Neutrophil (primary cell): Measurements from ENCODE around the gene GBE1.

Experiments
- H3K27ac ChIP-seq: fragments of 200-600 bp; sonication (generic); 2 replicates; pipeline ENCODE4 v1.5.1; 2016; ENCODE audit warnings: mild to moderate bottlenecking, moderate library complexity
- H3K27me3 ChIP-seq: fragments of 200-600 bp; sonication (generic); 2 replicates; pipeline ENCODE4 v1.6.0; 2016; ENCODE audit warnings: mild to moderate bottlenecking
- H3K36me3 ChIP-seq: fragments of 200-600 bp; sonication (generic); 2 replicates; pipeline ENCODE4 v1.5.1; 2017
- H3K4me1 ChIP-seq, 2 experiments: fragments of 200-600 bp in 1 of 2; sonication (generic) in 1 of 2; 1 replicate in 1 of 2; 2 replicates in 1 of 2; pipeline versions ENCODE4 v1.5.1 to v1.6.1; 2013 to 2016; ENCODE audit warnings: low read depth in 1 of 2, low read length in 1 of 2, mild to moderate bottlenecking in 1 of 2, moderate library complexity in 1 of 2; ENCODE audit not compliant: control insufficient read depth in 1 of 2, insufficient read depth in 1 of 2
- H3K4me3 ChIP-seq, 2 experiments: fragments of 200-600 bp in 1 of 2; sonication (generic) in 1 of 2; 1 replicate in 1 of 2; 2 replicates in 1 of 2; pipeline ENCODE4 v1.5.1; 2013 to 2016; ENCODE audit warnings: low read depth in 1 of 2, low read length in 1 of 2, mild to moderate bottlenecking in 1 of 2, moderate library complexity in 1 of 2
- H3K9me3 ChIP-seq: fragments of 200-600 bp; sonication (generic); 2 replicates; pipeline ENCODE4 v1.5.1; 2016
- CTCF ChIP-seq: fragments of 200-600 bp; sonication (generic); IDR thresholded peaks from 2 replicates; pipeline ENCODE4 v1.5.1; 2016; ENCODE audit warnings: antibody characterized with exemption

GBE1 gene

DNA sequence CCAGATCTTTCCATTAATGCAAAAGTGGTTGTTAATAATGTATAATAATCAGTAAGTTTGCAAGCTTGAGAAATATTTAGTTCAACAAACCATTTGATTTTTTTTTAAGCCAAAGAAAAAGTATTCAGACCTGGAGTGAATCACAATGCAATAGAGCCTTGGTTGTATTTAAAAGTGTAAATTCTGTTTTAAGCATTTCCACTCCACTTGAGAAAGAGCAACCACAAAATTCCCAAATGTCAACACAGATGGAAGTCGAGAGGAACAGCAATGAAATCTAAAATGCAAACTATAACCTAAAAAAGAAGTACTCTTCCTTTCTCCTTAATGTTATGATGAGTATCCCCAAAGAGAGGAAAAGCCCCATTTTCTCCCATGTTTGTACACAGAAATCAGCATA lies 20.2 kb downstream of the GBE1 start:
- Histone ChIP-seq H3K27ac (no peak overlapping the region), H3K9me3 (no peaks in the 10 kb centered on the region)

DNA sequence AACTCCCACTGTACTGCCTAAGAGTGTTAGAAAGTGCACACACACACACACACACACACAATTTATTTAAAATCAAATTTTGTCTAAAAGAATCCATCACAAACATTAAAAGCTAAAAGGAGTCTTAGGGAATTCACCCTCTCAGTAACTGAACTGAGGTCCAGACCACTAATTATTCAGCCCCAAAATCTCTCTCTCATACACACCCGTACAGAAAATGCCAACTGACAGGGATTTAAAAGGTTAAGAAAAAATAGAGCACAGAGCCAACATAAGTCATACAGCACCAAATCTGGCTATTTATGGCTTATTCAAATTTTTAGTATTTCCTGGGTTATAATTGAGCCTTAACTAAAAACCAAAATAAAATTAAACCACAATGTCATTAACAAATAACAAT lies 20.7 kb downstream of the GBE1 start:
- no peak for TF ChIP-seq CTCF
- Histone ChIP-seq H3K9me3 (no peaks in the 10 kb centered on the region), H3K27me3 (no peaks in the 10 kb centered on the region), H3K4me3 (no peak overlapping the region), H3K36me3 (no peaks in the 10 kb centered on the region), H3K27ac (no peak overlapping the region), H3K4me1 (peaks cover 38 to 48% of the 10 kb centered on the region in 2 experiments)

More for the DNA sequence above, 20.2 kb downstream of the GBE1 start:
- no peak for TF ChIP-seq CTCF
- H3K4me3 ChIP-seq = no peak overlapping the region
- H3K27me3 ChIP-seq = no peaks in the 10 kb centered on the region
- no peaks in the 10 kb centered on the region for H3K36me3 ChIP-seq
- peaks cover 38 to 50% of the 10 kb centered on the region in 2 experiments for H3K4me1 ChIP-seq

GRCh38 chr3:81735334-81735733 lies 26.1 kb downstream of the GBE1 start:
- no peaks in the 10 kb centered on the region for H3K36me3 ChIP-seq
- no peak overlapping the region for H3K4me3 ChIP-seq
- H3K9me3 ChIP-seq = no peaks in the 10 kb centered on the region
- TF ChIP-seq CTCF = no peak
- H3K4me1 ChIP-seq = peaks cover 32 to 41% of the 10 kb centered on the region in 2 experiments
- no peaks in the 10 kb centered on the region for H3K27me3 ChIP-seq
- H3K27ac ChIP-seq = no peak overlapping the region

DNA sequence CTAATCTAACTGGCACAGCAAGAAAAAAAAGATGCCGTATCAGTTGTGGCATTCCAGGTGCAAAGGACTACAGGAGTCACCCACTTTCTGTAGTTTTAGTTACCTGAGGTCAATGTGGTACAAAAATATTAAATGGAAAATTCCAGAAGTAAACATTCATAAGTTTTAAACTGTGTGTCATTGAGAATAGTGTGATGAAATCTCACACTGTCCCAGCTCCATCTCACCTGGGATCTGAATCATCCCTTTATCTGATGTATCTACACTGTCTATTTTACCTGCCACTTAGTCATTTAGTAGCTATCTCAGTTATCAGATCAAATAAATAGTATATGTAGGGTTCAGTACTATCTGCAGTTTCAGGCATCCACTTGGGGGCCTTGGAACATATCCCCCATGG lies 26.7 kb downstream of the GBE1 start:
- no peaks in the 10 kb centered on the region for H3K27me3 ChIP-seq
- H3K4me1 ChIP-seq = peaks cover 32 to 47% of the 10 kb centered on the region in 2 experiments
- TF ChIP-seq CTCF = no peak
- H3K36me3 ChIP-seq = no peaks in the 10 kb centered on the region
- H3K9me3 ChIP-seq = no peaks in the 10 kb centered on the region
- H3K27ac ChIP-seq = peak overlapping the region; percentile 44
- no peak overlapping the region for H3K4me3 ChIP-seq

- Histone ChIP-seq H3K27ac (peak overlapping the region; percentile 91), H3K4me3 (no peak overlapping the region), H3K27me3 (no peaks in the 10 kb centered on the region), H3K4me1 (peaks cover 32 to 54% of the 10 kb centered on the region in 2 experiments), H3K36me3 (no peaks in the 10 kb centered on the region), H3K9me3 (no peaks in the 10 kb centered on the region)
- TF ChIP-seq CTCF = no peak
Measured at GRCh38 chr3:81732642-81733041, 28.8 kb downstream of the GBE1 start.
